H1 (cell line): ENCODE data around the gene ALPL. TPM values are rescaled to one million over a fixed set of nuclear protein-coding genes. Genes with fewer than 3 reads are reported as not detected.
A peak's percentile ranks its signal among the peaks of the same experiment; 100 is the strongest.

Source experiments
- CTCF ChIA-PET: fragments of 300-600 bp; sonication (Branson Sonifier 250); formaldehyde crosslinking; loops from one replicate; lab custom pipeline; 2021; ENCODE audit not compliant: partially characterized antibody; lab: Charles Lee
- POLR2A ChIA-PET: fragments of 300-600 bp; sonication (Branson Sonifier 250); formaldehyde crosslinking; loops from one replicate; lab custom pipeline; 2021; ENCODE audit warnings: inconsistent platforms; ENCODE audit not compliant: partially characterized antibody; lab: Charles Lee
- DNase-seq, 2 experiments: peaks; one replicate each; pipeline versions ENCODE4 v3.0.0 to v3.0.0-alpha.2; 2010 to 2022; ENCODE audit warnings: low spot score in 2 of 2, low read depth in 1 of 2, mixed read lengths in 1 of 2
- FAIRE-seq: peaks from 2 replicates; lab custom pipeline; 2011; peaks lifted over from hg19 to GRCh38; lab: Jason Lieb, UNC
- H2AFZ ChIP-seq: 2 replicates; pipeline ENCODE4 v1.8.1; 2012; ENCODE audit warnings: low read length, inconsistent platforms
- H2AK5ac ChIP-seq: 2 replicates; pipeline ENCODE4 v1.6.1; 2013; ENCODE audit warnings: low read depth, low read length
- H2BK120ac ChIP-seq: replicated peaks from 2 replicates; pipeline ENCODE3; 2013; ENCODE audit warnings: low read depth, low read length, inconsistent platforms
- H2BK12ac ChIP-seq: 2 replicates; pipeline ENCODE4 v1.6.1; 2013; ENCODE audit warnings: low read depth, low read length
- H2BK15ac ChIP-seq: 2 replicates; pipeline ENCODE4 v1.6.1; 2013; ENCODE audit warnings: low read length
- H2BK20ac ChIP-seq: 2 replicates; pipeline ENCODE4 v1.6.1; 2013; ENCODE audit warnings: low read length
- H2BK5ac ChIP-seq: 2 replicates; pipeline ENCODE4 v1.6.1; 2013; ENCODE audit warnings: low read depth, low read length
- H3K14ac ChIP-seq: 2 replicates; pipeline ENCODE4 v1.6.1; 2013; ENCODE audit warnings: inconsistent platforms; ENCODE audit not compliant: insufficient read length
- H3K18ac ChIP-seq: 2 replicates; pipeline ENCODE4 v1.6.1; 2013; ENCODE audit warnings: low read length; ENCODE audit errors: extremely low read depth
- H3K23ac ChIP-seq: 2 replicates; pipeline ENCODE4 v1.6.1; 2013; ENCODE audit warnings: inconsistent platforms; ENCODE audit not compliant: insufficient read length
- H3K23me2 ChIP-seq: 2 replicates; pipeline ENCODE4 v1.6.1; 2013; ENCODE audit warnings: low read depth, low read length
- H3K27ac ChIP-seq: 2 replicates; pipeline ENCODE4 v1.6.1; 2011; ENCODE audit warnings: low read depth, low read length, inconsistent platforms
- H3K27me3 ChIP-seq, 4 experiments: replicated peaks in 1 of 4; 1 replicate in 1 of 4; 2 replicates in 3 of 4; pipeline versions ENCODE4 v1.6.1 to v1.8.1; 2011 to 2013; ENCODE audit warnings: low read length in 3 of 4, mild to moderate bottlenecking in 3 of 4, inconsistent platforms in 2 of 4, mixed read lengths in 2 of 4, moderate library complexity in 1 of 4; ENCODE audit not compliant: control insufficient read depth in 3 of 4, insufficient read depth in 3 of 4; ENCODE audit errors: extremely low read depth in 1 of 4
- H3K36me3 ChIP-seq, 4 experiments: 2 replicates each; pipeline versions ENCODE4 v1.6.1 to v1.8.1; 2011 to 2013; ENCODE audit warnings: mild to moderate bottlenecking in 4 of 4, low read length in 3 of 4, moderate library complexity in 2 of 4, control low read depth in 1 of 4, inconsistent platforms in 1 of 4; ENCODE audit not compliant: insufficient read depth in 4 of 4, control insufficient read depth in 2 of 4
- H3K4ac ChIP-seq: replicated peaks from 2 replicates; pipeline ENCODE3; 2013; ENCODE audit warnings: low read length, low read depth, mixed read lengths, inconsistent platforms; ENCODE audit not compliant: insufficient read length
- H3K4me1 ChIP-seq, 4 experiments: replicated peaks in 1 of 4; 1 replicate in 1 of 4; 2 replicates in 3 of 4; pipeline versions ENCODE4 v1.6.1 to v1.8.1; 2011 to 2013; ENCODE audit warnings: low read length in 3 of 4, inconsistent platforms in 2 of 4, mixed read lengths in 1 of 4; ENCODE audit not compliant: insufficient read depth in 4 of 4, control insufficient read depth in 3 of 4
- H3K4me2 ChIP-seq, 2 experiments: 2 replicates each; pipeline versions ENCODE4 v1.6.1 to v1.8.1; 2011 to 2013; ENCODE audit warnings: low read depth in 2 of 2, low read length in 2 of 2, control low read depth in 1 of 2, inconsistent platforms in 1 of 2, mild to moderate bottlenecking in 1 of 2; ENCODE audit not compliant: insufficient read depth in 1 of 2
- H3K4me3 ChIP-seq, 4 experiments: fragments of 200-600, 300-600 bp in 1 of 4; sonication (generic), shearing (Covaris generic), sonication (Bioruptor Twin) in 1 of 4; 2 replicates each; pipeline versions ENCODE4 v1.5.1 to v1.8.1; 2011 to 2016; ENCODE audit warnings: low read length in 4 of 4, low read depth in 3 of 4, control low read depth in 2 of 4, inconsistent platforms in 2 of 4, mild to moderate bottlenecking in 2 of 4, mixed read lengths in 1 of 4, moderate library complexity in 1 of 4; ENCODE audit not compliant: insufficient read depth in 2 of 4; ENCODE audit errors: extremely low read depth in 1 of 4
- H3K56ac ChIP-seq: replicated peaks from 2 replicates; pipeline ENCODE3; 2013; ENCODE audit warnings: low read depth, mild to moderate bottlenecking, mixed read lengths, low read length, inconsistent platforms; ENCODE audit not compliant: insufficient read length
- H3K79me1 ChIP-seq: 2 replicates; pipeline ENCODE4 v1.6.1; 2013; ENCODE audit warnings: low read depth, low read length, control low read depth
- H3K79me2 ChIP-seq, 2 experiments: 2 replicates each; pipeline versions ENCODE4 v1.6.1 to v1.8.1; 2012 to 2013; ENCODE audit warnings: low read length in 2 of 2, mild to moderate bottlenecking in 2 of 2, inconsistent platforms in 1 of 2; ENCODE audit not compliant: insufficient read depth in 2 of 2, control insufficient read depth in 1 of 2
- H3K9ac ChIP-seq, 4 experiments: replicated peaks in 1 of 4; 1 replicate in 1 of 4; 2 replicates in 3 of 4; pipeline versions ENCODE4 v1.6.1 to v1.8.1; 2011 to 2013; ENCODE audit warnings: low read depth in 3 of 4, low read length in 3 of 4, control low read depth in 2 of 4, mild to moderate bottlenecking in 2 of 4, moderate library complexity in 2 of 4, inconsistent platforms in 1 of 4; ENCODE audit errors: extremely low read depth in 1 of 4
- H3K9me3 ChIP-seq, 2 experiments: 2 replicates each; pipeline versions ENCODE4 v1.6.1 to v1.8.1; 2012 to 2013; ENCODE audit warnings: mild to moderate bottlenecking in 2 of 2, moderate library complexity in 2 of 2, control low read depth in 1 of 2, inconsistent platforms in 1 of 2, low read depth in 1 of 2, low read length in 1 of 2, mixed read lengths in 1 of 2; ENCODE audit not compliant: insufficient read depth in 2 of 2
- H4K20me1 ChIP-seq, 2 experiments: replicated peaks in 1 of 2; 2 replicates each; pipeline versions ENCODE3 to v1.8.1; 2011 to 2013; ENCODE audit warnings: inconsistent platforms in 2 of 2, low read length in 2 of 2, mild to moderate bottlenecking in 1 of 2; ENCODE audit not compliant: insufficient read depth in 2 of 2, control insufficient read depth in 1 of 2
- H4K5ac ChIP-seq: 2 replicates; pipeline ENCODE4 v1.6.1; 2013; ENCODE audit warnings: low read length, low read depth, mixed read lengths, inconsistent platforms; ENCODE audit not compliant: insufficient read length
- H4K8ac ChIP-seq: 2 replicates; pipeline ENCODE4 v1.8.0; 2013; ENCODE audit warnings: mild to moderate bottlenecking, moderate library complexity, low read length, inconsistent platforms; ENCODE audit not compliant: insufficient read depth; ENCODE audit errors: extremely low read depth
- H4K91ac ChIP-seq: replicated peaks from 2 replicates; pipeline ENCODE3; 2013; ENCODE audit warnings: low read length, mixed read lengths, inconsistent platforms; ENCODE audit not compliant: insufficient read length
- BRCA1 ChIP-seq: IDR thresholded peaks from 2 replicates; pipeline ENCODE4 v1.6.1; 2012; ENCODE audit warnings: low read depth, low read length, improper control_type of control experiment
- CEBPB ChIP-seq: IDR thresholded peaks from 2 replicates; pipeline ENCODE4 v1.6.1; 2012; ENCODE audit warnings: low read depth, low read length
- WGBS, 2 experiments: shearing (Covaris generic) in 1 of 2; methylation state at CpG; one replicate each; pipeline versions ENCODE4 v1.1.6 to v1.1.7; 2013 to 2015; ENCODE audit warnings: low lambda C conversion rate in 2 of 2, mixed read lengths in 2 of 2, inconsistent platforms in 1 of 2, low coverage in 1 of 2, missing lambda C conversion rate in 1 of 2; ENCODE audit not compliant: insufficient replicate concordance in 2 of 2, insufficient coverage in 1 of 2, insufficient read length in 1 of 2; ENCODE audit errors: extremely low coverage in 1 of 2, missing lambda C conversion rate in 1 of 2; 5-methylcytosine and 5-hydroxymethylcytosine counted together
- polyA plus RNA-seq, 7 experiments: library from polyadenylated mRNA; depleted of rRNA in 3 of 7; stranded (reverse) in 5 of 7; unstranded in 2 of 7; fragments of >200 nt in 5 of 7; fragments of 200-250 nt in 2 of 7; gene quantifications; 1 replicate in 5 of 7; 2 replicates in 1 of 7; 4 replicates in 1 of 7; pipeline versions ENCODE4 v1.2.1 to v1.2.3, GENCODE V29; 2011 to 2013; ENCODE audit warnings: missing spikeins in 2 of 7, mixed read lengths in 2 of 7
- total RNA-seq: library from RNA; stranded (reverse); fragmentation: NEBNext Ultra II Directional; extraction: Animal tissue kit (Norgen Biotek cat#: 25700); gene quantifications from 2 replicates; pipeline ENCODE4 v1.2.1, GENCODE V29; 2021

The ALPL gene
- total and polyA plus RNA-seq, 2 of the 8 experiments (the other 6 are each of a cell fraction or from before 2014, with no cell fraction given) = 175 to 362 TPM

- Histone ChIP-seq H3K4me2 (no peak overlapping the region), H3K14ac (no peak overlapping the region), H4K20me1 (peaks cover 11 to 38% of the 10 kb centered on the region in 2 experiments), H3K27ac (no peak overlapping the region), H2BK12ac (no peak overlapping the region), H4K8ac (no peak overlapping the region), H3K27me3 (no peaks in the 10 kb centered on the region), H2AFZ (no peak overlapping the region), H3K18ac (no peak overlapping the region), H2AK5ac (no peak overlapping the region), H4K5ac (no peak overlapping the region), H3K4me1 (peaks cover 14 to 22% (median 17%) of the 10 kb centered on the region in 4 experiments), H3K4ac (no peak overlapping the region), H3K79me2 (peaks cover 10 to 75% of the 10 kb centered on the region in 2 experiments), H2BK20ac (no peak overlapping the region), H4K91ac (no peak overlapping the region), H3K9ac (no peak overlapping the region), H2BK120ac (no peak overlapping the region), H3K36me3 (no peaks in the 10 kb centered on the region; a peak in 1 of 8 replicates), H3K9me3 (no peaks in the 10 kb centered on the region), H3K56ac (no peak overlapping the region), H3K79me1 (peaks cover 5% of the 10 kb centered on the region; the same call in 1 of the 2 replicates), H3K23ac (no peak overlapping the region), H2BK5ac (no peak overlapping the region), H3K23me2 (no peaks in the 10 kb centered on the region), H2BK15ac (no peak overlapping the region), H3K4me3 (no peak overlapping the region)
- no peak for DNase-seq
- CTCF ChIA-PET = interaction anchor here (1.0 to 26.3 kb wide), 6 partner anchors 21 to 299 kb away, joined by 3 to 372 read pairs (median 4); no protein-coding TSS in a partner anchor
- POLR2A ChIA-PET = interaction anchor here (0.8 kb wide), 1 partner anchor 21 kb away, joined by 3 read pairs; no protein-coding TSS in a partner anchor
- TF ChIP-seq CEBPB (peak; percentile 51; the same call in 1 of the 2 replicates), BRCA1 (no peak)
- FAIRE-seq = no peak
- 82% methylated on average over 3 of the region's 3 CpGs; no CpG with 5 or more reads in 1 of the 2 experiments for WGBS, 2 experiments
Measured at GRCh38 chr1:21517161-21517589, 8.0 kb downstream of the ALPL start.
